Loucy (cell line): ENCODE measurements around the gene PUS7.

Experiments used
- H2AFZ ChIP-seq: fragments of 200-600 bp; sonication (generic); 2 replicates; pipeline ENCODE4 v1.6.0; 2016; ENCODE audit warnings: antibody characterized with exemption, mild to moderate bottlenecking, low read length, moderate library complexity
- H3F3A ChIP-seq: fragments of 200-600 bp; 2 replicates; pipeline ENCODE4 v1.6.0; 2016; ENCODE audit warnings: antibody characterized with exemption, low read depth, mild to moderate bottlenecking
- H3K27me3 ChIP-seq: fragments of 200-600 bp; sonication (generic); 2 replicates; pipeline ENCODE4 v1.6.1; 2014; ENCODE audit warnings: low read length, mild to moderate bottlenecking; ENCODE audit not compliant: insufficient read depth, poor library complexity, severe bottlenecking
- H3K36me3 ChIP-seq: fragments of 200-600 bp; sonication (generic); 2 replicates; pipeline ENCODE4 v1.6.1; 2016; ENCODE audit warnings: low read length; ENCODE audit not compliant: insufficient read depth
- H3K4me1 ChIP-seq: fragments of 200-600 bp; sonication (generic); 2 replicates; pipeline ENCODE4 v1.5.1; 2014; ENCODE audit warnings: low read length, mild to moderate bottlenecking; ENCODE audit not compliant: insufficient read depth, poor library complexity, severe bottlenecking
- H3K4me2 ChIP-seq: fragments of 200-600 bp; sonication (generic); 2 replicates; pipeline ENCODE4 v1.6.0; 2014; ENCODE audit warnings: antibody characterized with exemption, low read length, low read depth, mild to moderate bottlenecking; ENCODE audit not compliant: poor library complexity, severe bottlenecking
- H3K4me3 ChIP-seq: fragments of 200-600 bp; sonication (generic); 2 replicates; pipeline ENCODE4 v1.5.1; 2014; ENCODE audit warnings: low read length, mild to moderate bottlenecking, mixed read lengths; ENCODE audit not compliant: poor library complexity, severe bottlenecking
- H3K79me2 ChIP-seq: fragments of 200-600 bp; sonication (generic); 2 replicates; pipeline ENCODE4 v1.6.1; 2014; ENCODE audit warnings: low read length; ENCODE audit not compliant: insufficient read depth
- H3K9ac ChIP-seq: fragments of 200-600 bp; sonication (generic); 2 replicates; pipeline ENCODE4 v1.6.0; 2014; ENCODE audit warnings: mild to moderate bottlenecking, low read depth, low read length, moderate library complexity; ENCODE audit not compliant: poor library complexity, severe bottlenecking
- H3K9me2 ChIP-seq: fragments of 200-600 bp; sonication (generic); replicated peaks from 2 replicates; pipeline ENCODE4 v1.6.1; 2016; ENCODE audit warnings: low read depth, low read length, mixed read lengths
- H3K9me3 ChIP-seq: fragments of 200-600 bp; sonication (generic); 2 replicates; pipeline ENCODE4 v1.6.1; 2014; ENCODE audit warnings: mild to moderate bottlenecking, antibody characterized with exemption, low read length, low read depth; ENCODE audit not compliant: insufficient read depth
- H4K20me1 ChIP-seq: fragments of 200-600 bp; sonication (generic); 2 replicates; pipeline ENCODE4 v1.6.0; 2014; ENCODE audit warnings: antibody characterized with exemption, low read length, mild to moderate bottlenecking; ENCODE audit not compliant: insufficient read depth, poor library complexity, severe bottlenecking
- EZH2phosphoT487 ChIP-seq: fragments of 200-600 bp; IDR thresholded peaks from 2 replicates; pipeline ENCODE4 v1.6.1; 2018; ENCODE audit warnings: antibody characterized with exemption, mild to moderate bottlenecking, moderate library complexity, borderline replicate concordance
- TF ChIP-seq, protein P1 (sequence below): fragments of 200-600 bp; sonication (generic); conservative IDR thresholded peaks from 2 replicates; pipeline ENCODE4 v1.5.1; 2014; ENCODE audit warnings: mild to moderate bottlenecking, antibody characterized with exemption, low read length

The PUS7 gene

DNA sequence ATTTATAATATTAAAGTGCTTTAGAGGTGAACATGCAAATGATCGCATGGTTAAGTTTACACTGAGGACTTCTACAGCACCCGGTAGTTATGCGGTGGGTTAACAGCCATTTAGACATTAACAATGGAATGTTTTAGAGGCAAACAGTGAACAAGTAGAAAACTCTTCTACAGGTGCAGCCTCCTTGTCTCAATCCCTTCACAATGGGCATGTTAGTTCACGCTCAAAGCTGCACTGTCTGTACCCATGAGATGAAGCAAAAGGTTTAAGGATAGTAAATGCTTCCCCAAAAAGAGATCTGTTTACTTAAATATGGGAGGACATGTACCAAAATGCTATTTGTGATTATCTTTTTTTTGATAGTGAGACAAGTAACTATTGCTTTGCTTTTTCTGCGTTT is 25.1 kb downstream of the PUS7 start:
- H2AFZ ChIP-seq = no peak overlapping the region
- H3K9me3 ChIP-seq = no peaks in the 10 kb centered on the region
- peaks cover 17% of the 10 kb centered on the region; the same call in 1 of the 2 replicates for H3K36me3 ChIP-seq
- H3K9me2 ChIP-seq = no peaks in the 10 kb centered on the region
- H3K79me2 ChIP-seq = no peaks in the 10 kb centered on the region
- TF ChIP-seq, protein P1, sequence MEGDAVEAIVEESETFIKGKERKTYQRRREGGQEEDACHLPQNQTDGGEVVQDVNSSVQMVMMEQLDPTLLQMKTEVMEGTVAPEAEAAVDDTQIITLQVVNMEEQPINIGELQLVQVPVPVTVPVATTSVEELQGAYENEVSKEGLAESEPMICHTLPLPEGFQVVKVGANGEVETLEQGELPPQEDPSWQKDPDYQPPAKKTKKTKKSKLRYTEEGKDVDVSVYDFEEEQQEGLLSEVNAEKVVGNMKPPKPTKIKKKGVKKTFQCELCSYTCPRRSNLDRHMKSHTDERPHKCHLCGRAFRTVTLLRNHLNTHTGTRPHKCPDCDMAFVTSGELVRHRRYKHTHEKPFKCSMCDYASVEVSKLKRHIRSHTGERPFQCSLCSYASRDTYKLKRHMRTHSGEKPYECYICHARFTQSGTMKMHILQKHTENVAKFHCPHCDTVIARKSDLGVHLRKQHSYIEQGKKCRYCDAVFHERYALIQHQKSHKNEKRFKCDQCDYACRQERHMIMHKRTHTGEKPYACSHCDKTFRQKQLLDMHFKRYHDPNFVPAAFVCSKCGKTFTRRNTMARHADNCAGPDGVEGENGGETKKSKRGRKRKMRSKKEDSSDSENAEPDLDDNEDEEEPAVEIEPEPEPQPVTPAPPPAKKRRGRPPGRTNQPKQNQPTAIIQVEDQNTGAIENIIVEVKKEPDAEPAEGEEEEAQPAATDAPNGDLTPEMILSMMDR = no peak
- TF ChIP-seq EZH2phosphoT487 = no peak
- no peaks in the 10 kb centered on the region for H3K27me3 ChIP-seq
- H3F3A ChIP-seq = no peaks in the 10 kb centered on the region
- no peak overlapping the region for H3K9ac ChIP-seq
- no peaks in the 10 kb centered on the region for H4K20me1 ChIP-seq
- H3K4me2 ChIP-seq = no peak overlapping the region
- H3K4me1 ChIP-seq = no peaks in the 10 kb centered on the region
- H3K4me3 ChIP-seq = no peak overlapping the region

DNA sequence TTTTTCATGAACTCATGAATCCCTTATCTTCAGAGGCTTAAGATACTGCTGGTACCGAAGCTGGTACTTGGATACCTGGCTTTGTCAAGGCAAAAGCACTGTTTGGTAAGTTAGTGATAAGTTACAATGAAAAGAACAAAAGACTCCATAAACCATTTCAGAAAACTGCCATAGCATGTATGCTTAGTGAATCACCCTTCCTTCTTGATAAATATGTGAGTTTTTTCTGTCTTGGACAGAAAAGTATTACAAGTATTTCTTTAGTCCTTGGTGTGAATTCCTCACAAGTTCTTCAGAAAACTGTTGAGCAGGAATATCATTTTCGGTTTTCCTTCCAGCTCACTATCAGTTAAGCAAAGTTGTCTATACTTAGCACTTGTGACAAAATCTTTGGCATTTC is 25.6 kb downstream of the PUS7 start:
- Histone ChIP-seq H3K4me1 (no peaks in the 10 kb centered on the region), H3K4me2 (no peak overlapping the region), H3K79me2 (no peaks in the 10 kb centered on the region), H3F3A (no peaks in the 10 kb centered on the region), H3K9me3 (no peaks in the 10 kb centered on the region), H3K9me2 (no peaks in the 10 kb centered on the region), H3K4me3 (no peak overlapping the region), H2AFZ (no peak overlapping the region), H3K27me3 (no peaks in the 10 kb centered on the region), H3K9ac (no peak overlapping the region), H3K36me3 (peaks cover 16% of the 10 kb centered on the region; the same call in 1 of the 2 replicates), H4K20me1 (no peaks in the 10 kb centered on the region)
- TF ChIP-seq, protein P1 = no peak
- TF ChIP-seq EZH2phosphoT487 = no peak

DNA sequence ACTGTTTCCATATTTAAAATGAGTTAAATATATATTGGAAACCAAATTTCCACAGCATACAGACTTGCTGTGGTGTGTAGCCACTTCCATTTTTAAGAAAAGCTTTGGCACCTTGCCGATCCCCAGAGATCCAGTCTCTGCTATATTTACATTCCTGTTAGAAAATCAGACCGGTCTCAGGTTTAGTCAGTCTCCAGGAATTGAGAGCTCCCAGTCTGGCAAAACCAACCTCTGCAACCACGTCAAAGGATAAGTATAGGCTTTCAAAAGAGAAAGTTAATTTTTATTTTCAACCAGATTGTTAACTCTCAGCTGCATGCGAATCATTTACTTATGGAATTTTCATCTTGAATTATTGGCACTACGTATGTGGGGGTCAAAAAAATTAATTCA is 28.2 kb downstream of the PUS7 start:
- H3K9me3 ChIP-seq = no peaks in the 10 kb centered on the region
- no peaks in the 10 kb centered on the region for H3K4me1 ChIP-seq
- H3K4me2 ChIP-seq = no peak overlapping the region
- H3K9me2 ChIP-seq = no peaks in the 10 kb centered on the region
- H3F3A ChIP-seq = no peaks in the 10 kb centered on the region
- no peak overlapping the region for H3K4me3 ChIP-seq
- no peak overlapping the region for H2AFZ ChIP-seq
- TF ChIP-seq, protein P1 = no peak
- no peak for TF ChIP-seq EZH2phosphoT487
- H4K20me1 ChIP-seq = no peaks in the 10 kb centered on the region
- H3K79me2 ChIP-seq = no peaks in the 10 kb centered on the region
- no peaks in the 10 kb centered on the region for H3K27me3 ChIP-seq
- peaks cover under 1% of the 10 kb centered on the region; the same call in 1 of the 2 replicates for H3K36me3 ChIP-seq
- no peak overlapping the region for H3K9ac ChIP-seq
